AG09309 (cell line): Measurements from ENCODE around the gene SLFN14.
"Not testable (repeated sequence)": the region's sequence is repeated elsewhere in the genome, so short reads cannot be mapped to it uniquely, and the experiment has no call there.

Experiments
- DNase-seq: peaks from one replicate; pipeline ENCODE4 v3.0.0-alpha.2; 2010; ENCODE audit warnings: low read depth
- H3K4me3 ChIP-seq: 2 replicates; pipeline ENCODE4 v1.5.1; 2011; ENCODE audit warnings: mild to moderate bottlenecking, low read depth, low read length, moderate library complexity; ENCODE audit not compliant: control insufficient read depth
- CTCF ChIP-seq: IDR thresholded peaks from 2 replicates; pipeline ENCODE4 v1.5.1; 2011; ENCODE audit warnings: mild to moderate bottlenecking, low read depth, low read length, inconsistent platforms; ENCODE audit not compliant: insufficient read depth, control insufficient read depth; ENCODE audit errors: missing control alignments

SLFN14 gene

GRCh38 chr17:35578197-35578928 lies 17.7 kb upstream of the SLFN14 start, which contains the start of gene PEX12:
Gene PEX12 (minus strand): TSS chr17:35578571. CDS start chr17:35578021, 550 bp downstream.
- no peak for DNase-seq
- TF ChIP-seq CTCF, result no peak
- H3K4me3 ChIP-seq, result peak within 1 kb of the TSS; percentile 79

DNA sequence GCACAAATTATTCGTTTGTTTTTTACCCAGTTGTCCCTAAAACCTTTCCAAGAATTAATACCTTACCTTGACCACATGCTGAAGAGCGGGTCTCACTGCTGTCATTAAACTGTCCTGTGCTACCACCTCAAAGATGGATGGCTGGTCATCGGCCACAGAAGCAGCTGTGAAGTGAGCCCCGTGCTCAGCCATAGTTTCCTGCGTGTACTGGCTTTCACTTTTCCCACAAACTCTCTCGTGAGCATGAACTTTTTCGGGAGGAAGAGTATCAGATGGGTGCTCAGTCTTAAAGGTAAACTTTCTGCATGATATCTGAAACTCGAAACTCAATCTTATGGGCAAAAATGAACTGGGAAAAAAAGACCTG lies 17.2 kb upstream of the SLFN14 start:
- H3K4me3 ChIP-seq, result peak overlapping the region; percentile 79
- no peak for TF ChIP-seq CTCF

DNA sequence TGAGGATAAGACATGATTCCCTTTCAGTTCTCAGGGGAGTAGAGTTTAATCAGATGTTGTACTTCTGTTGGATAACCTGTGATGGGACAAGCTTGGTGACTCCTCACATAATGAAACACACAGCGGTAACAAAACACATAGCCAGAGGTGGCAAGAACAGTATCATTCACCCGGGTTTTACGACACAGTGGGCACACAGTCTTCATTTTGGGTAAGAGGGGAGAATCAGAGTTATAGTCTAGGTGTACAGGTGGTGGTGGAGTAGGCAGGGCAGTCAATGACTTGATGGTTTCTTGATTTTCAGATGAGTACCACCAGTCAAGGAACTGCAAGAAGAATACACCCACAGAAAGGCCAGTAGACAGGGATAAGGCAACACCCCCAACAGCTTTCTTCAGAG lies 15.1 kb upstream of the SLFN14 start:
- TF ChIP-seq CTCF, result no peak
- no peak overlapping the region for H3K4me3 ChIP-seq
- no peak for DNase-seq

More for the DNA sequence above, 17.2 kb upstream of the SLFN14 start:
- no peak for DNase-seq

- H3K4me3 ChIP-seq, result no peak overlapping the region
- no peak for DNase-seq
- no peak for TF ChIP-seq CTCF
These were observed 8.8 kb upstream of the SLFN14 start for GRCh38 chr17:35569405-35569804.

DNA sequence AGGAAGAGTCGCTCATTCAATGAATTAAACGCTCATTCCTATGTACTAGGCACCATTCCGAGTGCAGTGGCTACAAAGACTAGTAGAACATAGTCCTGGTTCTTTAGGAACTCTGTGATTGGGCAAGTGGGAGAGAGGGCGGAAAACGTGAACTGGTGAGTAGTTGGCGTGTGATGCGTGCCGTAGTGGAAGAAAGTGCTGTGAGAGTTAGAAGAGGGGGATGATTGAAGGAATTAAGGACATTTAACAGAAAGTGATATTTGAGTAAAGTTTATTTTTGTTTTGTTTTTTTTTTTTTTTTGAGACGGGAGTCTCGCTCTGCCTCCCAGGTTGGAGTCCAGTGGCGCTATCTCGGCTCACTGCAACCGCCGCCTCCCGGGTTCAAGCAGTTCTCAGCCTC lies 7.9 kb upstream of the SLFN14 start:
- no peak for TF ChIP-seq CTCF
- DNase-seq, result no peak
- peak overlapping the region; percentile 81 for H3K4me3 ChIP-seq

DNA sequence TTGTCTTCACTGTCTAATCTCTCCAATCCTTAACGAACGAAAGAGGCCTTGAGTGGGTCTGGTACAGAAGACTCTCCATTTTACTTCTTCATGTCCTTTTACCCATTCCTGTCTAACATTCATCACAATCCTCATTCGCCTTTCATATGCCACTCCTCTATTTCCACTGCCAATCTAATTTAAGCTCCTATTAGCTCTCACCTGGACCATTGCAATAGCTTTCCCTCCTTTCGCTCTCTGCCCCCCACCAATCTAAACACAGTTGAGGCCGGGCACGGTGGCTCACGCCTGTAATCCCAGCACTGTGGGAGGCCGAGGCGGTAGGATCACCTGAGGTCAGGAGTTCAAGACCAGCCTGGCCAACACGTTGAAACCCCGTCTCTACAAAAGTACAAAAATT lies 6.3 kb upstream of the SLFN14 start:
- no peak for TF ChIP-seq CTCF
- DNase-seq, result no peak
- H3K4me3 ChIP-seq, result no peak overlapping the region

DNA sequence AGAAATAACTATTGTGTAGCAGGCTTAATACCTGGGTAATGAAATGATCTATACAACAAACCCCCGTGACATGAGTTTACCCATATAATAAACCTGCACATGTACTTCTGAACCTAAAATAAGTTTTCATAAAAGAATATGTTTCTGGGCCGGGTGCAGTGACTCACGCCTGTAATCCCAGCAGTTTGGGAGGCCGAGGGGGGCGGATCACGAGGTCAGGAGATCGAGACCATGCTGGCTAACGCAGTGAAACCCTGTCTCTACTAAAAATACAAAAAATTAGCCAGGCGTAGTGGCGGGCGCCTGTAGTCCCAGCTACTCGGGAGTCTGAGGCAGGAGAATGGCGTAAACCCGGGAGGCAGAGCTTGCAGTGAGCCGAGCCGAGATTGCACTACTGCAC lies 2.6 kb upstream of the SLFN14 start:
- not testable (repeated sequence) for DNase-seq, H3K4me3 ChIP-seq
